GM12878 (cell line): Measurements from ENCODE around the gene CCNT2. TPM values are rescaled to one million over a fixed set of nuclear protein-coding genes. Genes with fewer than 3 reads are reported as not detected.
A peak's percentile ranks its signal among the peaks of the same experiment; 100 is the strongest.

Experiments used
- BHLHE40 ChIP-seq, 2 experiments: fragments of 450-650 bp in 1 of 2; IDR thresholded peaks; 2 replicates each; pipeline ENCODE4 v1.6.1; 2011 to 2017; ENCODE audit warnings: low read depth in 2 of 2, borderline replicate concordance in 1 of 2, improper control_type of control experiment in 1 of 2, low read length in 1 of 2, mild to moderate bottlenecking in 1 of 2
- CBX5 ChIP-seq: sonication (generic); IDR thresholded peaks from 2 replicates; pipeline ENCODE4 v1.6.1; 2016; ENCODE audit warnings: low read depth, moderate library complexity, mild to moderate bottlenecking, inconsistent platforms
- CHD2 ChIP-seq: IDR thresholded peaks from 2 replicates; pipeline ENCODE4 v1.6.1; 2011; ENCODE audit warnings: low read depth, low read length, improper control_type of control experiment, borderline replicate concordance
- EED ChIP-seq: sonication (generic); IDR thresholded peaks from 2 replicates; pipeline ENCODE4 v1.6.1; 2016; ENCODE audit warnings: antibody characterized with exemption, low read depth
- HDGF ChIP-seq: fragments of 450-650 bp; IDR thresholded peaks from 2 replicates; pipeline ENCODE4 v1.6.1; 2016; ENCODE audit warnings: antibody characterized with exemption
- KDM1A ChIP-seq: fragments of 200-600 bp; sonication (generic); IDR thresholded peaks from 2 replicates; pipeline ENCODE4 v1.6.1; 2016; ENCODE audit warnings: borderline replicate concordance
- LARP7 ChIP-seq: fragments of 450-650 bp; IDR thresholded peaks from 2 replicates; pipeline ENCODE4 v1.6.1; 2017; ENCODE audit warnings: mild to moderate bottlenecking
- MTA2 ChIP-seq: fragments of 450-650 bp; IDR thresholded peaks from 2 replicates; pipeline ENCODE4 v1.6.1; 2016; ENCODE audit warnings: low read depth, mild to moderate bottlenecking, moderate library complexity
- NFYA ChIP-seq: IDR thresholded peaks from 2 replicates; pipeline ENCODE4 v1.6.1; 2011; ENCODE audit warnings: low read depth, mild to moderate bottlenecking, low read length, improper control_type of control experiment, borderline replicate concordance
- RB1 ChIP-seq: fragments of 450-650 bp; formaldehyde crosslinking; IDR thresholded peaks from 2 replicates; pipeline ENCODE4 v1.6.1; 2017; ENCODE audit warnings: mild to moderate bottlenecking, borderline replicate concordance
- RCOR1 ChIP-seq: conservative IDR thresholded peaks from 2 replicates; pipeline ENCODE4 v1.6.1; 2012; ENCODE audit warnings: low read depth, low read length, improper control_type of control experiment
- SIX5 ChIP-seq: IDR thresholded peaks from 2 replicates; pipeline ENCODE4 v1.6.1; 2011; ENCODE audit warnings: mild to moderate bottlenecking, low read depth, low read length, moderate library complexity; ENCODE audit not compliant: severe bottlenecking
- TCF3 ChIP-seq: IDR thresholded peaks from 2 replicates; pipeline ENCODE4 v1.6.1; 2012; ENCODE audit warnings: low read depth, mild to moderate bottlenecking, low read length, borderline replicate concordance; ENCODE audit not compliant: insufficient read depth
- ZNF24 ChIP-seq: fragments of 450-650 bp; IDR thresholded peaks from 2 replicates; pipeline ENCODE4 v1.6.1; 2017; ENCODE audit warnings: antibody characterized with exemption, mild to moderate bottlenecking
- polyA plus RNA-seq, 11 experiments: library from polyadenylated mRNA; depleted of rRNA in 4 of 11; unstranded in 6 of 11; stranded (reverse) in 5 of 11; fragments of >200 nt; fragmentation: Nextera tagmentation in 4 of 11; fragmentation: Illumina TruSeq in 1 of 11; extraction: Ambion mirVana in 4 of 11; extraction: Trizol in 1 of 11; gene quantifications; 1 replicate in 1 of 11; 2 replicates in 10 of 11; pipeline versions ENCODE4 v1.2.1 to v1.2.3, GENCODE V29; 2011 to 2016; ENCODE audit warnings: inconsistent platforms in 2 of 11, missing spikeins in 2 of 11, low read depth in 1 of 11
- total RNA-seq, 4 experiments: library from RNA; depleted of rRNA in 3 of 4; stranded (reverse); fragments of >200 nt in 3 of 4; fragmentation: Illumina TruSeq in 1 of 4; extraction: Trizol in 1 of 4; gene quantifications; 2 replicates each; pipeline versions ENCODE4 v1.2.1 to v1.2.3, GENCODE V29; 2013 to 2021
- TF ChIP-seq, protein P1 (sequence below): fragments of 150-350 bp; IDR thresholded peaks from 2 replicates; pipeline ENCODE4 v1.6.1; 2016; ENCODE audit warnings: low read depth, low read length
- TF ChIP-seq, protein P2 (sequence below): fragments of 450-650 bp; conservative IDR thresholded peaks from 2 replicates; pipeline ENCODE4 v1.6.1; 2017; ENCODE audit warnings: mild to moderate bottlenecking, moderate library complexity
- TF ChIP-seq, protein P3 (sequence below): fragments of 450-650 bp; IDR thresholded peaks from 2 replicates; pipeline ENCODE4 v1.6.1; 2016; ENCODE audit warnings: mild to moderate bottlenecking, moderate library complexity, borderline replicate concordance
- TF ChIP-seq, protein P4 (sequence below): fragments of 150-350 bp; IDR thresholded peaks from 2 replicates; pipeline ENCODE4 v1.6.1; 2014; ENCODE audit warnings: mild to moderate bottlenecking, low read depth, low read length

The CCNT2 gene
- total and polyA plus RNA-seq, 10 of the 15 experiments (the other 5 are each of a cell fraction or from before 2014, with no cell fraction given), result 6.0 to 25.6 (median 20.0) TPM

DNA sequence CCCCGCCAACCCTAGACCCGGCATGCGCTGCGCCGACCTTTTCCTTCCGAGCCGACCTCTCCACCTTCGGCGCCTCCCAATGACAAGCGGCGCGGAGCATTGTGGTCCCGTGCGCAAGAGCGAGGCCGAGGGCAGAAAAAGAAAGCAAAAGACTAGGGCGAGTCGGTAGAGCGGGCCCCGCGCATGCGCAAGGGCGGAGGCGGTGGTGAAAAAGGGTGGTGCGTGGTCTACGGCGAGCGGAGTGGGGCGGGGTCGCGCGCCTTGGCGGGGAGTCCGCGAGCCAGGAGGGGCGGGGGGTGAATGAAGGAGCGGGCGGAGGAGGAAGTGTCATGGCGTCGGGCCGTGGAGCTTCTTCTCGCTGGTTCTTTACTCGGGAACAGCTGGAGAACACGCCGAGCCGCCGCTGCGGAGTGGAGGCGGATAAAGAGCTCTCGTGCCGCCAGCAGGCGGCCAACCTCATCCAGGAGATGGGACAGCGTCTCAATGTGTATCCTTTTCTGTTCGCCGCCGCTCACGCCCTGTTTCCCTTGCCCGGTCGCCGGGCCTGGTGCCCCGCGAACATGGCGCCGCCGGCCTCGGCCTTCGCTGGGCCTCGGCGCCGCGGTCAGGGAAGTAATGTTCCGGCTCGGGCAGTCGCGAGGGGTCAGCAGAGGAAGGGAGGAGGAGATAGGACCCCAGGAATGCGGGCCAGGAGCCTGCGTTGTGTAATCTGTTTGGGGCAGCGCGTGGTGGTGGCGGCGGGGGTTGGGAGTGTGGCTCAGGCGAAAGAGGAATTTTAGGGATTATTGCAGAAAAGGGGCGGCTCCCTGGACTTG, at the start of gene CCNT2 (continued):
- TF ChIP-seq, protein P1, sequence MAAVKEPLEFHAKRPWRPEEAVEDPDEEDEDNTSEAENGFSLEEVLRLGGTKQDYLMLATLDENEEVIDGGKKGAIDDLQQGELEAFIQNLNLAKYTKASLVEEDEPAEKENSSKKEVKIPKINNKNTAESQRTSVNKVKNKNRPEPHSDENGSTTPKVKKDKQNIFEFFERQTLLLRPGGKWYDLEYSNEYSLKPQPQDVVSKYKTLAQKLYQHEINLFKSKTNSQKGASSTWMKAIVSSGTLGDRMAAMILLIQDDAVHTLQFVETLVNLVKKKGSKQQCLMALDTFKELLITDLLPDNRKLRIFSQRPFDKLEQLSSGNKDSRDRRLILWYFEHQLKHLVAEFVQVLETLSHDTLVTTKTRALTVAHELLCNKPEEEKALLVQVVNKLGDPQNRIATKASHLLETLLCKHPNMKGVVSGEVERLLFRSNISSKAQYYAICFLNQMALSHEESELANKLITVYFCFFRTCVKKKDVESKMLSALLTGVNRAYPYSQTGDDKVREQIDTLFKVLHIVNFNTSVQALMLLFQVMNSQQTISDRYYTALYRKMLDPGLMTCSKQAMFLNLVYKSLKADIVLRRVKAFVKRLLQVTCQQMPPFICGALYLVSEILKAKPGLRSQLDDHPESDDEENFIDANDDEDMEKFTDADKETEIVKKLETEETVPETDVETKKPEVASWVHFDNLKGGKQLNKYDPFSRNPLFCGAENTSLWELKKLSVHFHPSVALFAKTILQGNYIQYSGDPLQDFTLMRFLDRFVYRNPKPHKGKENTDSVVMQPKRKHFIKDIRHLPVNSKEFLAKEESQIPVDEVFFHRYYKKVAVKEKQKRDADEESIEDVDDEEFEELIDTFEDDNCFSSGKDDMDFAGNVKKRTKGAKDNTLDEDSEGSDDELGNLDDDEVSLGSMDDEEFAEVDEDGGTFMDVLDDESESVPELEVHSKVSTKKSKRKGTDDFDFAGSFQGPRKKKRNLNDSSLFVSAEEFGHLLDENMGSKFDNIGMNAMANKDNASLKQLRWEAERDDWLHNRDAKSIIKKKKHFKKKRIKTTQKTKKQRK, result no peak
- no peak for TF ChIP-seq EED
- no peak for TF ChIP-seq ZNF24
- TF ChIP-seq BHLHE40 (IDR thresholded peaks at IDR 0.05; ENCODE audit: borderline replicate concordance in 1 of 2, low read depth in 2 of 2, low read length in 1 of 2), result peak; percentile 49 to 72; a peak in 3 of 4 replicates
- TF ChIP-seq KDM1A, result no peak
- no peak for TF ChIP-seq NFYA
- TF ChIP-seq CBX5, result no peak
- peak; percentile 90 for TF ChIP-seq HDGF
- TF ChIP-seq RB1, result no peak
- peak; percentile 84 for TF ChIP-seq LARP7
- 0 out of 2 replicates have a peak, but pooled peaks have one; percentile 32 for TF ChIP-seq RCOR1
- TF ChIP-seq, protein P2, sequence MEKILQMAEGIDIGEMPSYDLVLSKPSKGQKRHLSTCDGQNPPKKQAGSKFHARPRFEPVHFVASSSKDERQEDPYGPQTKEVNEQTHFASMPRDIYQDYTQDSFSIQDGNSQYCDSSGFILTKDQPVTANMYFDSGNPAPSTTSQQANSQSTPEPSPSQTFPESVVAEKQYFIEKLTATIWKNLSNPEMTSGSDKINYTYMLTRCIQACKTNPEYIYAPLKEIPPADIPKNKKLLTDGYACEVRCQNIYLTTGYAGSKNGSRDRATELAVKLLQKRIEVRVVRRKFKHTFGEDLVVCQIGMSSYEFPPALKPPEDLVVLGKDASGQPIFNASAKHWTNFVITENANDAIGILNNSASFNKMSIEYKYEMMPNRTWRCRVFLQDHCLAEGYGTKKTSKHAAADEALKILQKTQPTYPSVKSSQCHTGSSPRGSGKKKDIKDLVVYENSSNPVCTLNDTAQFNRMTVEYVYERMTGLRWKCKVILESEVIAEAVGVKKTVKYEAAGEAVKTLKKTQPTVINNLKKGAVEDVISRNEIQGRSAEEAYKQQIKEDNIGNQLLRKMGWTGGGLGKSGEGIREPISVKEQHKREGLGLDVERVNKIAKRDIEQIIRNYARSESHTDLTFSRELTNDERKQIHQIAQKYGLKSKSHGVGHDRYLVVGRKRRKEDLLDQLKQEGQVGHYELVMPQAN, result 0 out of 2 replicates have a peak, but pooled peaks have one; percentile 50
- no peak for TF ChIP-seq MTA2
- TF ChIP-seq, protein P3, sequence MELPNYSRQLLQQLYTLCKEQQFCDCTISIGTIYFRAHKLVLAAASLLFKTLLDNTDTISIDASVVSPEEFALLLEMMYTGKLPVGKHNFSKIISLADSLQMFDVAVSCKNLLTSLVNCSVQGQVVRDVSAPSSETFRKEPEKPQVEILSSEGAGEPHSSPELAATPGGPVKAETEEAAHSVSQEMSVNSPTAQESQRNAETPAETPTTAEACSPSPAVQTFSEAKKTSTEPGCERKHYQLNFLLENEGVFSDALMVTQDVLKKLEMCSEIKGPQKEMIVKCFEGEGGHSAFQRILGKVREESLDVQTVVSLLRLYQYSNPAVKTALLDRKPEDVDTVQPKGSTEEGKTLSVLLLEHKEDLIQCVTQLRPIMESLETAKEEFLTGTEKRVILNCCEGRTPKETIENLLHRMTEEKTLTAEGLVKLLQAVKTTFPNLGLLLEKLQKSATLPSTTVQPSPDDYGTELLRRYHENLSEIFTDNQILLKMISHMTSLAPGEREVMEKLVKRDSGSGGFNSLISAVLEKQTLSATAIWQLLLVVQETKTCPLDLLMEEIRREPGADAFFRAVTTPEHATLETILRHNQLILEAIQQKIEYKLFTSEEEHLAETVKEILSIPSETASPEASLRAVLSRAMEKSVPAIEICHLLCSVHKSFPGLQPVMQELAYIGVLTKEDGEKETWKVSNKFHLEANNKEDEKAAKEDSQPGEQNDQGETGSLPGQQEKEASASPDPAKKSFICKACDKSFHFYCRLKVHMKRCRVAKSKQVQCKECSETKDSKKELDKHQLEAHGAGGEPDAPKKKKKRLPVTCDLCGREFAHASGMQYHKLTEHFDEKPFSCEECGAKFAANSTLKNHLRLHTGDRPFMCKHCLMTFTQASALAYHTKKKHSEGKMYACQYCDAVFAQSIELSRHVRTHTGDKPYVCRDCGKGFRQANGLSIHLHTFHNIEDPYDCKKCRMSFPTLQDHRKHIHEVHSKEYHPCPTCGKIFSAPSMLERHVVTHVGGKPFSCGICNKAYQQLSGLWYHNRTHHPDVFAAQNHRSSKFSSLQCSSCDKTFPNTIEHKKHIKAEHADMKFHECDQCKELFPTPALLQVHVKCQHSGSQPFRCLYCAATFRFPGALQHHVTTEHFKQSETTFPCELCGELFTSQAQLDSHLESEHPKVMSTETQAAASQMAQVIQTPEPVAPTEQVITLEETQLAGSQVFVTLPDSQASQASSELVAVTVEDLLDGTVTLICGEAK, result no peak; the same call in 1 of the 2 replicates
- TF ChIP-seq CHD2, result peak; percentile 53
- TF ChIP-seq TCF3, result no peak
- TF ChIP-seq, protein P4, sequence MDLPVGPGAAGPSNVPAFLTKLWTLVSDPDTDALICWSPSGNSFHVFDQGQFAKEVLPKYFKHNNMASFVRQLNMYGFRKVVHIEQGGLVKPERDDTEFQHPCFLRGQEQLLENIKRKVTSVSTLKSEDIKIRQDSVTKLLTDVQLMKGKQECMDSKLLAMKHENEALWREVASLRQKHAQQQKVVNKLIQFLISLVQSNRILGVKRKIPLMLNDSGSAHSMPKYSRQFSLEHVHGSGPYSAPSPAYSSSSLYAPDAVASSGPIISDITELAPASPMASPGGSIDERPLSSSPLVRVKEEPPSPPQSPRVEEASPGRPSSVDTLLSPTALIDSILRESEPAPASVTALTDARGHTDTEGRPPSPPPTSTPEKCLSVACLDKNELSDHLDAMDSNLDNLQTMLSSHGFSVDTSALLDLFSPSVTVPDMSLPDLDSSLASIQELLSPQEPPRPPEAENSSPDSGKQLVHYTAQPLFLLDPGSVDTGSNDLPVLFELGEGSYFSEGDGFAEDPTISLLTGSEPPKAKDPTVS, result no peak
- peak; percentile 72 for TF ChIP-seq SIX5
